Endodermal cell (in vitro differentiated cells): ENCODE results near the gene TAF10. TPM values are rescaled to one million over a fixed set of nuclear protein-coding genes. Genes with fewer than 3 reads are reported as not detected.

Experiments used
- DNase-seq: peaks from one replicate; pipeline ENCODE4 v3.0.0-alpha.2; 2017
- H3K27ac ChIP-seq: 2 replicates; pipeline ENCODE4 v1.5.1; 2013; ENCODE audit warnings: mild to moderate bottlenecking, low read depth, low read length, moderate library complexity
- H3K27me3 ChIP-seq: 2 replicates; pipeline ENCODE4 v1.6.1; 2013; ENCODE audit warnings: mild to moderate bottlenecking, low read length, moderate library complexity; ENCODE audit not compliant: insufficient read depth, control insufficient read depth, poor library complexity, severe bottlenecking
- H3K36me3 ChIP-seq: 2 replicates; pipeline ENCODE4 v1.7.0; 2013; ENCODE audit warnings: mild to moderate bottlenecking, low read length, moderate library complexity; ENCODE audit not compliant: control insufficient read depth, insufficient read depth
- H3K4me1 ChIP-seq: one replicate; pipeline ENCODE4 v1.7.0; 2013; ENCODE audit warnings: low read length; ENCODE audit not compliant: control insufficient read depth, insufficient read depth
- H3K4me3 ChIP-seq: 2 replicates; pipeline ENCODE4 v1.5.1; 2013; ENCODE audit warnings: mild to moderate bottlenecking, low read length, moderate library complexity
- H3K9ac ChIP-seq: 2 replicates; pipeline ENCODE4 v1.6.1; 2013; ENCODE audit warnings: mild to moderate bottlenecking, low read length, moderate library complexity; ENCODE audit not compliant: poor library complexity, severe bottlenecking; ENCODE audit errors: extremely low read depth
- H3K9me3 ChIP-seq: 2 replicates; pipeline ENCODE4 v1.6.1; 2013; ENCODE audit warnings: mild to moderate bottlenecking, low read length, moderate library complexity; ENCODE audit not compliant: control insufficient read depth
- H3K27ac Mint-ChIP-seq: 2 replicates; pipeline ENCODE4 v1.8.0; 2020; ENCODE audit warnings: mixed read lengths
- H3K27me3 Mint-ChIP-seq: 2 replicates; pipeline ENCODE4 v1.8.0; 2021; ENCODE audit warnings: mild to moderate bottlenecking, mixed read lengths; ENCODE audit not compliant: insufficient read depth
- H3K36me3 Mint-ChIP-seq: 2 replicates; pipeline ENCODE4 v1.8.0; 2020; ENCODE audit warnings: low read depth, mixed read lengths
- H3K4me1 Mint-ChIP-seq: 2 replicates; pipeline ENCODE4 v1.8.0; 2020; ENCODE audit warnings: mixed read lengths
- H3K4me3 Mint-ChIP-seq: 2 replicates; pipeline ENCODE4 v1.8.0; 2020; ENCODE audit warnings: mild to moderate bottlenecking, moderate library complexity, mixed read lengths
- H3K9me3 Mint-ChIP-seq: 2 replicates; pipeline ENCODE4 v1.8.0; 2020; ENCODE audit warnings: mild to moderate bottlenecking, mixed read lengths
- CTCF ChIP-seq: fragments of 200-600 bp; sonication (generic); conservative IDR thresholded peaks from 2 replicates; pipeline ENCODE4 v1.5.0; 2021; ENCODE audit warnings: antibody characterized with exemption, mild to moderate bottlenecking
- WGBS, 2 experiments: methylation state at CpG; one replicate each; pipeline versions ENCODE4 v1.1.5 to v1.1.7; 2013; ENCODE audit warnings: missing lambda C conversion rate in 2 of 2, mixed read lengths in 1 of 2; ENCODE audit not compliant: insufficient coverage in 1 of 2, insufficient read length in 1 of 2; 5-methylcytosine and 5-hydroxymethylcytosine counted together
- total RNA-seq, 2 donors: library from RNA; stranded (reverse); fragmentation: NEBNext Ultra II Directional in 1 of 2; extraction: Animal tissue kit (Norgen Biotek cat#: 25700) in 1 of 2; gene quantifications; 2 replicates in 1 of 2; 3 replicates in 1 of 2; pipeline ENCODE4 v1.2.1, GENCODE V29; 2021

TAF10 gene
- total RNA-seq, 2 donors from 2014 or later = 168 to 202 TPM

GRCh38 chr11:6650980-6651379 is 39.0 kb upstream of the TAF10 start:
- TF ChIP-seq CTCF = no peak
- 91 to 98% methylated on average over 6 of the region's 6 CpGs for WGBS, 2 experiments
- Histone ChIP-seq H3K36me3 (no peaks in the 10 kb centered on the region), H3K27ac (no peak overlapping the region), H3K9me3 (no peaks in the 10 kb centered on the region), H3K4me3 (no peak overlapping the region), H3K9ac (no peak overlapping the region), H3K4me1 (no peaks in the 10 kb centered on the region), H3K27me3 (peaks cover under 1% of the 10 kb centered on the region)
- H3K4me1 Mint-ChIP-seq = no peaks in the 10 kb centered on the region
- no peak for DNase-seq
- no peak overlapping the region for H3K27ac Mint-ChIP-seq
- H3K36me3 Mint-ChIP-seq = no peaks in the 10 kb centered on the region
- no peaks in the 10 kb centered on the region for H3K9me3 Mint-ChIP-seq
- H3K4me3 Mint-ChIP-seq = no peak overlapping the region
- peaks cover 1% of the 10 kb centered on the region for H3K27me3 Mint-ChIP-seq

- Mint-ChIP-seq H3K4me3 (no peak overlapping the region), H3K9me3 (no peaks in the 10 kb centered on the region), H3K4me1 (no peaks in the 10 kb centered on the region), H3K27me3 (no peaks in the 10 kb centered on the region), H3K36me3 (no peaks in the 10 kb centered on the region), H3K27ac (no peak overlapping the region)
- Histone ChIP-seq H3K9me3 (no peaks in the 10 kb centered on the region), H3K27me3 (no peaks in the 10 kb centered on the region), H3K36me3 (peaks cover 3% of the 10 kb centered on the region), H3K9ac (no peak overlapping the region), H3K4me1 (no peaks in the 10 kb centered on the region), H3K27ac (no peak overlapping the region), H3K4me3 (no peak overlapping the region)
- no peak for DNase-seq
- no peak for TF ChIP-seq CTCF
Measured at GRCh38 chr11:6650104-6650503, 38.1 kb upstream of the TAF10 start.

GRCh38 chr11:6648501-6648900 is 36.5 kb upstream of the TAF10 start:
- no peaks in the 10 kb centered on the region for H3K4me1 ChIP-seq
- no peaks in the 10 kb centered on the region for H3K9me3 ChIP-seq
- no peak overlapping the region for H3K4me3 Mint-ChIP-seq
- no peak overlapping the region for H3K4me3 ChIP-seq
- no peaks in the 10 kb centered on the region for H3K9me3 Mint-ChIP-seq
- peaks cover 3% of the 10 kb centered on the region for H3K36me3 ChIP-seq
- H3K4me1 Mint-ChIP-seq = no peaks in the 10 kb centered on the region
- no peaks in the 10 kb centered on the region for H3K27me3 Mint-ChIP-seq
- H3K36me3 Mint-ChIP-seq = no peaks in the 10 kb centered on the region
- no peak for TF ChIP-seq CTCF
- H3K27ac ChIP-seq = no peak overlapping the region
- H3K27ac Mint-ChIP-seq = no peak overlapping the region
- DNase-seq = peak; percentile 3
- WGBS, 2 experiments = 82% methylated on average over 1 of the region's 1 CpG; no CpG with 5 or more reads in 1 of the 2 experiments
- H3K9ac ChIP-seq = no peak overlapping the region
- H3K27me3 ChIP-seq = no peaks in the 10 kb centered on the region
